SK-N-SH treated with all-trans-retinoic acid at 6 μM for 48 hours (cell line): ENCODE results near the gene IFITM2.

Experiments
- ATAC-seq: fragments of 200-7000 bp; cut with Tn5 transposase; 3 replicates; pipeline ENCODE4 v1.9.1; 2020; ENCODE audit warnings: mild to moderate bottlenecking, moderate library complexity
- ARNTL ChIP-seq: fragments of 450-650 bp; formaldehyde crosslinking; IDR thresholded peaks from 2 replicates; pipeline ENCODE4 v1.5.0; 2020; ENCODE audit warnings: low read depth, mild to moderate bottlenecking, moderate library complexity, borderline replicate concordance
- BACH2 ChIP-seq: fragments of 250-450 bp; sonication (Bioruptor Pico); IDR thresholded peaks from 2 replicates; pipeline ENCODE4 v1.9.0; 2021; ENCODE audit warnings: mild to moderate bottlenecking, borderline replicate concordance
- CREB5 ChIP-seq: fragments of 250-450 bp; sonication (Bioruptor Pico); IDR thresholded peaks from 2 replicates; pipeline ENCODE4 v1.5.1; 2020; ENCODE audit warnings: low read depth, mild to moderate bottlenecking, moderate library complexity
- CSDC2 ChIP-seq: fragments of 250-450 bp; sonication (Bioruptor Pico); IDR thresholded peaks from 2 replicates; pipeline ENCODE4 v1.5.0; 2020; ENCODE audit warnings: mild to moderate bottlenecking, moderate library complexity
- CSRNP3 ChIP-seq: fragments of 250-450 bp; sonication (Bioruptor Pico); IDR thresholded peaks from 2 replicates; pipeline ENCODE4 v1.5.1; 2021; ENCODE audit warnings: mild to moderate bottlenecking, moderate library complexity
- ESRRG ChIP-seq: fragments of 250-450 bp; sonication (Bioruptor Pico); IDR thresholded peaks from 2 replicates; pipeline ENCODE4 v1.6.1; 2021; ENCODE audit warnings: mild to moderate bottlenecking
- GLIS3 ChIP-seq: fragments of 250-450 bp; sonication (Bioruptor Pico); IDR thresholded peaks from 2 replicates; pipeline ENCODE4 v1.5.0; 2020; ENCODE audit warnings: mild to moderate bottlenecking, moderate library complexity
- ISL1 ChIP-seq: fragments of 250-450 bp; sonication (Bioruptor Pico); IDR thresholded peaks from 2 replicates; pipeline ENCODE4 v2.1.2; 2022; ENCODE audit warnings: mild to moderate bottlenecking, moderate library complexity
- OSR1 ChIP-seq: fragments of 250-450 bp; sonication (Bioruptor Pico); IDR thresholded peaks from 2 replicates; pipeline ENCODE4 v1.8.0; 2022; ENCODE audit warnings: moderate library complexity, mild to moderate bottlenecking, inconsistent platforms
- PPARA ChIP-seq: fragments of 250-450 bp; sonication (Bioruptor Pico); IDR thresholded peaks from 2 replicates; pipeline ENCODE4 v1.5.0; 2020; ENCODE audit warnings: mild to moderate bottlenecking, borderline replicate concordance
- RARB ChIP-seq: fragments of 250-450 bp; sonication (Bioruptor Pico); IDR thresholded peaks from 2 replicates; pipeline ENCODE4 v1.8.0; 2021; ENCODE audit warnings: mild to moderate bottlenecking, moderate library complexity
- SNAI2 ChIP-seq: fragments of 250-450 bp; sonication (Bioruptor Pico); IDR thresholded peaks from 2 replicates; pipeline ENCODE4 v1.5.0; 2020; ENCODE audit warnings: mild to moderate bottlenecking, moderate library complexity
- TCF4 ChIP-seq: fragments of 250-450 bp; sonication (Bioruptor Pico); IDR thresholded peaks from 2 replicates; pipeline ENCODE4 v1.8.0; 2021; ENCODE audit warnings: mild to moderate bottlenecking, moderate library complexity, borderline replicate concordance
- TOX ChIP-seq: fragments of 250-450 bp; sonication (Bioruptor Pico); IDR thresholded peaks from 2 replicates; pipeline ENCODE4 v1.8.0; 2021; ENCODE audit warnings: mild to moderate bottlenecking, moderate library complexity, borderline replicate concordance
- TSHZ2 ChIP-seq: fragments of 250-450 bp; sonication (Bioruptor Pico); IDR thresholded peaks from 2 replicates; pipeline ENCODE4 v1.5.0; 2020; ENCODE audit warnings: mild to moderate bottlenecking, moderate library complexity
- ZC3H10 ChIP-seq: fragments of 250-450 bp; sonication (Bioruptor Pico); IDR thresholded peaks from 2 replicates; pipeline ENCODE4 v1.5.1; 2021; ENCODE audit warnings: mild to moderate bottlenecking, moderate library complexity
- ZFP30 ChIP-seq: fragments of 450-650 bp; formaldehyde crosslinking; IDR thresholded peaks from 2 replicates; pipeline ENCODE4 v1.5.0; 2022; ENCODE audit warnings: mild to moderate bottlenecking, moderate library complexity
- ZNF70 ChIP-seq: fragments of 450-650 bp; formaldehyde crosslinking; IDR thresholded peaks from 2 replicates; pipeline ENCODE4 v1.5.0; 2020; ENCODE audit warnings: mild to moderate bottlenecking, moderate library complexity
- ZNF8 ChIP-seq: fragments of 450-650 bp; formaldehyde crosslinking; IDR thresholded peaks from 2 replicates; pipeline ENCODE4 v1.5.0; 2020; ENCODE audit warnings: mild to moderate bottlenecking, moderate library complexity
- TF ChIP-seq, protein P1 (sequence below): fragments of 250-450 bp; sonication (Bioruptor Pico); IDR thresholded peaks from 2 replicates; pipeline ENCODE4 v1.8.0; 2021; ENCODE audit warnings: low read depth, mild to moderate bottlenecking, moderate library complexity, borderline replicate concordance
- TF ChIP-seq, protein P2 (sequence below): fragments of 250-450 bp; sonication (Bioruptor Pico); IDR thresholded peaks from 2 replicates; pipeline ENCODE4 v1.8.0; 2020; ENCODE audit warnings: mild to moderate bottlenecking, moderate library complexity, borderline replicate concordance

The IFITM2 gene

DNA sequence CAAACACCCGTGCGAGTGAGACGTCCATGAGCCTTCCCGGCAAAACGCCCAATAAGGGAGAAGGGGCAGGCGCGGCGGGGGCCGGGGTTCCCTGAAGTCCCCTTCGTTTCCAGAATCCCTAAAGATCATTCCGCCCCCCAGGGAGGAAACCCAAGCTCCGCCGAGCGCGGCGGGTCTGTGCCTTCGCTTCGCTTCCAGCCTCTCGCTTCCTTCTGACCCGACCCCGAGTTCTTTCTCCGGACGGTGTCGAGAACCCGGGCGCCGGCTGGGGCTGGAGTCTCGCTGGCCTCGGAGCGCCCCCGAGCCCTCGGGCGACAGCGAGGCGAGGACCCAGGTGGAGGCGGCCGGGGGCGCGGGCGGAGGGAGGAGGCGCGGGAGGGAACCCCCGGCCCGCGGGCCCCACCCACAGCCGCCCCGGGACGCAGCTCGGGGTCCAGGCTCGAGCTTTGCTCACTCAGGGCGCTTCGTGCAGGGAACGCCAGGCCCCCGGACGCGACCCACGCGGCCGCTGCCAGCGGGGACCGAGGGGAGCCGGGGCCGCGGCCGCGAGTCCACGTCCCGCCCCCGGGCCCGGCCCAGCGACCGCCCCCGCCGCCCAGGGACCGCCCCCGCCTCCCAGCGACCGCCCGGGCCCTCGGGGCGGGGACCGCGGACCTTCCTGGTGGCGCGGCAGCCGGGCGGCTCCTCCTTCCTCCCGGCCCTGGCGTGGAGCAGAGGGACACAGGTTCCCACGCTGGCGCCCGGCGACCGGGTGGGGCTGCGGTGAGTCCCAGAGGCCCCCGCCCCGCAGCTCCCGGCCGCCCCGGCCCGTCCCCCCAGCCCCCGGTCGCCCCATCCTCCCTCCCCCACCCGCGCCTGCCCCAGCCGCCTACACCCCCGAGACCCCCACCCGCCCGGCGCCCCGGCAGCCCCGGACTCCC, 18.9 kb upstream of the IFITM2 start, which contains the start of gene PGGHG:
TSS of gene PGGHG (plus strand) at position 649 of the 920 bp plus-strand sequence. CDS start 691 bp downstream, outside the sequence.
- TF ChIP-seq CSDC2 (CRISPR knock-in tag), result no peak
- TF ChIP-seq TCF4, result no peak
- no peak for TF ChIP-seq CSRNP3 (CRISPR knock-in tag)
- no peak for TF ChIP-seq ZFP30 (CRISPR knock-in tag)
- no peak for TF ChIP-seq TOX (CRISPR knock-in tag)
- TF ChIP-seq ZNF70 (CRISPR knock-in tag), result no peak
- no peak for TF ChIP-seq SNAI2 (CRISPR knock-in tag)
- TF ChIP-seq ESRRG (CRISPR knock-in tag), result no peak
- no peak for TF ChIP-seq ZNF8 (CRISPR knock-in tag)
- no peak for TF ChIP-seq ARNTL
- no peak for TF ChIP-seq RARB (CRISPR knock-in tag)
- TF ChIP-seq ISL1 (CRISPR knock-in tag), result no peak
- TF ChIP-seq TSHZ2, result no peak
- TF ChIP-seq, protein P1, sequence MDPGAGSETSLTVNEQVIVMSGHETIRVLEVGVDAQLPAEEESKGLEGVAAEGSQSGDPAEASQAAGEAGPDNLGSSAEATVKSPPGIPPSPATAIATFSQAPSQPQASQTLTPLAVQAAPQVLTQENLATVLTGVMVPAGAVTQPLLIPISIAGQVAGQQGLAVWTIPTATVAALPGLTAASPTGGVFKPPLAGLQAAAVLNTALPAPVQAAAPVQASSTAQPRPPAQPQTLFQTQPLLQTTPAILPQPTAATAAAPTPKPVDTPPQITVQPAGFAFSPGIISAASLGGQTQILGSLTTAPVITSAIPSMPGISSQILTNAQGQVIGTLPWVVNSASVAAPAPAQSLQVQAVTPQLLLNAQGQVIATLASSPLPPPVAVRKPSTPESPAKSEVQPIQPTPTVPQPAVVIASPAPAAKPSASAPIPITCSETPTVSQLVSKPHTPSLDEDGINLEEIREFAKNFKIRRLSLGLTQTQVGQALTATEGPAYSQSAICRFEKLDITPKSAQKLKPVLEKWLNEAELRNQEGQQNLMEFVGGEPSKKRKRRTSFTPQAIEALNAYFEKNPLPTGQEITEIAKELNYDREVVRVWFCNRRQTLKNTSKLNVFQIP (CRISPR knock-in tag), result no peak
- no peak for TF ChIP-seq OSR1
- no peak for TF ChIP-seq CREB5 (CRISPR knock-in tag)
- no peak for TF ChIP-seq GLIS3
- ATAC-seq, result peak; percentile 61

GRCh38 chr11:289398-289711, 18.3 kb upstream of the IFITM2 start:
- TF ChIP-seq TOX (CRISPR knock-in tag), result no peak
- TF ChIP-seq ESRRG (CRISPR knock-in tag), result no peak
- TF ChIP-seq ZC3H10 (CRISPR knock-in tag), result no peak
- no peak for TF ChIP-seq CSRNP3 (CRISPR knock-in tag)
- TF ChIP-seq BACH2 (CRISPR knock-in tag), result no peak
- TF ChIP-seq CSDC2 (CRISPR knock-in tag), result no peak
- TF ChIP-seq ZNF8 (CRISPR knock-in tag), result no peak
- TF ChIP-seq PPARA, result no peak
- TF ChIP-seq ZNF70 (CRISPR knock-in tag), result no peak
- TF ChIP-seq CREB5 (CRISPR knock-in tag), result no peak
- no peak for TF ChIP-seq ZFP30 (CRISPR knock-in tag)
- TF ChIP-seq TSHZ2, result no peak
- TF ChIP-seq ISL1 (CRISPR knock-in tag), result no peak
- TF ChIP-seq, protein P2, sequence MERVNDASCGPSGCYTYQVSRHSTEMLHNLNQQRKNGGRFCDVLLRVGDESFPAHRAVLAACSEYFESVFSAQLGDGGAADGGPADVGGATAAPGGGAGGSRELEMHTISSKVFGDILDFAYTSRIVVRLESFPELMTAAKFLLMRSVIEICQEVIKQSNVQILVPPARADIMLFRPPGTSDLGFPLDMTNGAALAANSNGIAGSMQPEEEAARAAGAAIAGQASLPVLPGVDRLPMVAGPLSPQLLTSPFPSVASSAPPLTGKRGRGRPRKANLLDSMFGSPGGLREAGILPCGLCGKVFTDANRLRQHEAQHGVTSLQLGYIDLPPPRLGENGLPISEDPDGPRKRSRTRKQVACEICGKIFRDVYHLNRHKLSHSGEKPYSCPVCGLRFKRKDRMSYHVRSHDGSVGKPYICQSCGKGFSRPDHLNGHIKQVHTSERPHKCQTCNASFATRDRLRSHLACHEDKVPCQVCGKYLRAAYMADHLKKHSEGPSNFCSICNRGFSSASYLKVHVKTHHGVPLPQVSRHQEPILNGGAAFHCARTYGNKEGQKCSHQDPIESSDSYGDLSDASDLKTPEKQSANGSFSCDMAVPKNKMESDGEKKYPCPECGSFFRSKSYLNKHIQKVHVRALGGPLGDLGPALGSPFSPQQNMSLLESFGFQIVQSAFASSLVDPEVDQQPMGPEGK (CRISPR knock-in tag), result no peak
- no peak for TF ChIP-seq SNAI2 (CRISPR knock-in tag)
- TF ChIP-seq, all 23 proteins: peak for 0
- ATAC-seq, result no peak
